Measurements from ENCODE around the gene HNRNPL. TPM values are rescaled to one million over a fixed set of nuclear protein-coding genes. Genes with fewer than 3 reads are reported as not detected.
A peak's percentile ranks its signal among the peaks of the same experiment; 100 is the strongest.

HNRNPL gene
- total and polyA plus RNA-seq, 9 of the 15 experiments (the other 6 are each of a cell fraction or from before 2014, with no cell fraction given) = 39.5 to 610 (median 299) TPM

DNA sequence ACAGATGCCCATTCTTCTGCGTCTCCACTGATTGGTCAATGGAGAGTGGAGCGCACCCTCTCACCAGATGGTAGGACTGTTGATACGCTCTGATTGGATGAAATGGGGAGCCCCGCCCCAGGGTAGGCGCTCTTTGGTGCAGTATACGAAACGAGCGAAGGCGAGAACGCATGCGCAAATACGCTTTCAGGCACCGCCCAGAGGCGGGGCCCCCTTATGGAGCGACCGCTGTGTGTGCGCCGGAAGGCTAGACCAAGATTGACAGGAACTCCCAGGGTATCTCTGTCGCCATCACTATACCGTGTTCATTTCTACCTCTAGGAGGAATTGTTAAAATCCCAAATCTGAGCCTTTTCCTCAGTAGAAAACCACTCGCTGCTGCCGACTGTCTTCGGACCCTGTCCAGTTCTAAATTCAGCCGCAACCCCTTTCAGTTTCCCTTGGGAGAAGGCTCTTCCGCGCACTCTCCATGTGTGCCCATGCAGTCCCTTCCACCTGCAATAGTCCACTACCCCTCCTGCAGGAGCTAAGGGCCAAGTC is 720 bp upstream of the HNRNPL start (continued):
- TF ChIP-seq, protein P1, sequence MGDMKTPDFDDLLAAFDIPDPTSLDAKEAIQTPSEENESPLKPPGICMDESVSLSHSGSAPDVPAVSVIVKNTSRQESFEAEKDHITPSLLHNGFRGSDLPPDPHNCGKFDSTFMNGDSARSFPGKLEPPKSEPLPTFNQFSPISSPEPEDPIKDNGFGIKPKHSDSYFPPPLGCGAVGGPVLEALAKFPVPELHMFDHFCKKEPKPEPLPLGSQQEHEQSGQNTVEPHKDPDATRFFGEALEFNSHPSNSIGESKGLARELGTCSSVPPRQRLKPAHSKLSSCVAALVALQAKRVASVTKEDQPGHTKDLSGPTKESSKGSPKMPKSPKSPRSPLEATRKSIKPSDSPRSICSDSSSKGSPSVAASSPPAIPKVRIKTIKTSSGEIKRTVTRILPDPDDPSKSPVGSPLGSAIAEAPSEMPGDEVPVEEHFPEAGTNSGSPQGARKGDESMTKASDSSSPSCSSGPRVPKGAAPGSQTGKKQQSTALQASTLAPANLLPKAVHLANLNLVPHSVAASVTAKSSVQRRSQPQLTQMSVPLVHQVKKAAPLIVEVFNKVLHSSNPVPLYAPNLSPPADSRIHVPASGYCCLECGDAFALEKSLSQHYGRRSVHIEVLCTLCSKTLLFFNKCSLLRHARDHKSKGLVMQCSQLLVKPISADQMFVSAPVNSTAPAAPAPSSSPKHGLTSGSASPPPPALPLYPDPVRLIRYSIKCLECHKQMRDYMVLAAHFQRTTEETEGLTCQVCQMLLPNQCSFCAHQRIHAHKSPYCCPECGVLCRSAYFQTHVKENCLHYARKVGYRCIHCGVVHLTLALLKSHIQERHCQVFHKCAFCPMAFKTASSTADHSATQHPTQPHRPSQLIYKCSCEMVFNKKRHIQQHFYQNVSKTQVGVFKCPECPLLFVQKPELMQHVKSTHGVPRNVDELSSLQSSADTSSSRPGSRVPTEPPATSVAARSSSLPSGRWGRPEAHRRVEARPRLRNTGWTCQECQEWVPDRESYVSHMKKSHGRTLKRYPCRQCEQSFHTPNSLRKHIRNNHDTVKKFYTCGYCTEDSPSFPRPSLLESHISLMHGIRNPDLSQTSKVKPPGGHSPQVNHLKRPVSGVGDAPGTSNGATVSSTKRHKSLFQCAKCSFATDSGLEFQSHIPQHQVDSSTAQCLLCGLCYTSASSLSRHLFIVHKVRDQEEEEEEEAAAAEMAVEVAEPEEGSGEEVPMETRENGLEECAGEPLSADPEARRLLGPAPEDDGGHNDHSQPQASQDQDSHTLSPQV (IDR thresholded peaks at IDR 0.05) = no peak
- TF ChIP-seq MYC (IDR thresholded peaks at IDR 0.05; ENCODE audit: low read depth, low read length) = no peak; the same call in 1 of the 2 replicates
- TF ChIP-seq MYC (CRISPR knock-in tag; IDR thresholded peaks at IDR 0.05; ENCODE audit: borderline replicate concordance, low read depth) = no peak
- TF ChIP-seq HDAC3 (IDR thresholded peaks at IDR 0.05; ENCODE audit: borderline replicate concordance, partially characterized antibody) = no peak
- TF ChIP-seq RB1 (IDR thresholded peaks at IDR 0.05; ENCODE audit: low read depth) = no peak
- TF ChIP-seq CHD7 (IDR thresholded peaks at IDR 0.05; ENCODE audit: low read depth, low read length) = no peak
- no peak for TF ChIP-seq BDP1 (IDR thresholded peaks at IDR 0.05; ENCODE audit: insufficient read depth, insufficient read length)
- peak in 1 of 2 experiments; percentile 70; a peak in 1 of 4 replicates for TF ChIP-seq SIN3A (IDR thresholded peaks at IDR 0.05; ENCODE audit: borderline replicate concordance in 2 of 2, control insufficient read depth in 1 of 2, low read depth in 2 of 2, low read length in 2 of 2)
- no peak for TF ChIP-seq E2F1 (CRISPR knock-in tag; IDR thresholded peaks at IDR 0.05)
